SK-N-SH (cell line): ENCODE data around the gene BRICD5.

ENCODE experiments used
- NRF1 ChIP-seq: IDR thresholded peaks from 2 replicates; pipeline ENCODE4 v1.6.1; 2012; ENCODE audit warnings: low read depth, mild to moderate bottlenecking, low read length
- TF ChIP-seq, protein P1 (sequence below): IDR thresholded peaks from 2 replicates; pipeline ENCODE4 v1.4.0; 2012; ENCODE audit warnings: low read depth, borderline replicate concordance
- TF ChIP-seq, protein P2 (sequence below): fragments of 200-600 bp; sonication (generic); IDR thresholded peaks from 2 replicates; pipeline ENCODE4 v1.6.1; 2017; ENCODE audit warnings: antibody characterized with exemption, mild to moderate bottlenecking, moderate library complexity

DNA sequence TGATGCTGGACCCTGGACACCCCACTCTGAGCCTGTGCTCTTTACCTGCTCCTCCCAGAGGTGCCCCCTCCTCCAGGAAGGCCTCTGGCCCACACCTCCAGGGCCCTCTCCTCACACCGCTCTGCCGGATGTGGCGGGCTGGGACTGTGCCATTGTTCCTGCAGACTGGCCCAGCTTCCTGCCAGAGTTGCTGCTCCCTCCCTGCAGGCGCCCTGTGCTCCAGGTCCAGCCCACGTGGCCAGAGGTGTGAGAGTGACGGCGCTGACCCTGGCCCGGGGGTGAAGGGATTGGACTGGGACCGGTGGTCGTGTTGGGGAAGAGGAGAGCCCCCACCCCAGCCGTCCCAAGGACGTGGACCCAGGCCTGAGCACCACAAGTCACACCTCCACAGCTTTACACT, 18.4 kb upstream of the BRICD5 start:
- TF ChIP-seq, protein P1, sequence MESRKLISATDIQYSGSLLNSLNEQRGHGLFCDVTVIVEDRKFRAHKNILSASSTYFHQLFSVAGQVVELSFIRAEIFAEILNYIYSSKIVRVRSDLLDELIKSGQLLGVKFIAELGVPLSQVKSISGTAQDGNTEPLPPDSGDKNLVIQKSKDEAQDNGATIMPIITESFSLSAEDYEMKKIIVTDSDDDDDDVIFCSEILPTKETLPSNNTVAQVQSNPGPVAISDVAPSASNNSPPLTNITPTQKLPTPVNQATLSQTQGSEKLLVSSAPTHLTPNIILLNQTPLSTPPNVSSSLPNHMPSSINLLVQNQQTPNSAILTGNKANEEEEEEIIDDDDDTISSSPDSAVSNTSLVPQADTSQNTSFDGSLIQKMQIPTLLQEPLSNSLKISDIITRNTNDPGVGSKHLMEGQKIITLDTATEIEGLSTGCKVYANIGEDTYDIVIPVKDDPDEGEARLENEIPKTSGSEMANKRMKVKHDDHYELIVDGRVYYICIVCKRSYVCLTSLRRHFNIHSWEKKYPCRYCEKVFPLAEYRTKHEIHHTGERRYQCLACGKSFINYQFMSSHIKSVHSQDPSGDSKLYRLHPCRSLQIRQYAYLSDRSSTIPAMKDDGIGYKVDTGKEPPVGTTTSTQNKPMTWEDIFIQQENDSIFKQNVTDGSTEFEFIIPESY, result no peak
- TF ChIP-seq, protein P2, sequence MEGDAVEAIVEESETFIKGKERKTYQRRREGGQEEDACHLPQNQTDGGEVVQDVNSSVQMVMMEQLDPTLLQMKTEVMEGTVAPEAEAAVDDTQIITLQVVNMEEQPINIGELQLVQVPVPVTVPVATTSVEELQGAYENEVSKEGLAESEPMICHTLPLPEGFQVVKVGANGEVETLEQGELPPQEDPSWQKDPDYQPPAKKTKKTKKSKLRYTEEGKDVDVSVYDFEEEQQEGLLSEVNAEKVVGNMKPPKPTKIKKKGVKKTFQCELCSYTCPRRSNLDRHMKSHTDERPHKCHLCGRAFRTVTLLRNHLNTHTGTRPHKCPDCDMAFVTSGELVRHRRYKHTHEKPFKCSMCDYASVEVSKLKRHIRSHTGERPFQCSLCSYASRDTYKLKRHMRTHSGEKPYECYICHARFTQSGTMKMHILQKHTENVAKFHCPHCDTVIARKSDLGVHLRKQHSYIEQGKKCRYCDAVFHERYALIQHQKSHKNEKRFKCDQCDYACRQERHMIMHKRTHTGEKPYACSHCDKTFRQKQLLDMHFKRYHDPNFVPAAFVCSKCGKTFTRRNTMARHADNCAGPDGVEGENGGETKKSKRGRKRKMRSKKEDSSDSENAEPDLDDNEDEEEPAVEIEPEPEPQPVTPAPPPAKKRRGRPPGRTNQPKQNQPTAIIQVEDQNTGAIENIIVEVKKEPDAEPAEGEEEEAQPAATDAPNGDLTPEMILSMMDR, result no peak
- TF ChIP-seq NRF1, result no peak
